ENCODE data around the gene CSRNP2. TPM values are rescaled to one million over a fixed set of nuclear protein-coding genes. Genes with fewer than 3 reads are reported as not detected.

Gene CSRNP2
- total and polyA plus RNA-seq, 2 donors (not counting 3 experiments of a cell fraction or from before 2014, with no cell fraction given) = 24.2 to 49.7 TPM

GRCh38 chr12:51012570-51013236 is 70.7 kb downstream of the CSRNP2 start:
- Histone ChIP-seq H3K9ac (replicated peaks; ENCODE audit: extremely low read depth, insufficient read depth, low read length) (no peak overlapping the region), H3K79me2 (ENCODE audit: control insufficient read depth, insufficient read depth, low read length) (peaks cover 30% of the 10 kb centered on the region), H2AFZ (ENCODE audit: low read depth, low read length) (no peak overlapping the region), H3K9me3 (replicated peaks; ENCODE audit: control insufficient read depth, insufficient read depth, low read length) (no peaks in the 10 kb centered on the region), H3K27me3 (ENCODE audit: control insufficient read depth in 2 of 2, insufficient read depth in 2 of 2, low read length in 2 of 2) (no peaks in the 10 kb centered on the region), H3K36me3 (ENCODE audit: control insufficient read depth in 2 of 2, extremely low read depth in 1 of 2, insufficient read depth in 2 of 2, low read length in 2 of 2) (no peaks in the 10 kb centered on the region), H3K9me1 (replicated peaks; ENCODE audit: control insufficient read depth, extremely low read depth, insufficient read depth, low read length) (no peaks in the 10 kb centered on the region), H3K4me1 (ENCODE audit: control insufficient read depth, extremely low read depth, insufficient read depth, low read length) (no peaks in the 10 kb centered on the region), H3K4me3 (replicated peaks in 1 of 3; ENCODE audit: insufficient read depth in 1 of 3, low read depth in 1 of 3, low read length in 3 of 3) (no peak overlapping the region), H3K27ac (ENCODE audit: insufficient read depth, low read depth, low read length) (no peak overlapping the region), H4K20me1 (replicated peaks; ENCODE audit: control insufficient read depth, extremely low read depth, insufficient read depth, low read length) (no peaks in the 10 kb centered on the region), H3K4me2 (ENCODE audit: insufficient read depth, low read length) (no peak overlapping the region)
- no TSS peak for BruUV-seq (replicated peaks)
- dilution Hi-C loops (cut with MboI; ENCODE audit: extremely low pct_ligation_motif_present, low sequenced_read_pairs) = no loop called here
- DNase-seq (ENCODE audit: low read depth, low spot score) (no peak), FAIRE-seq (no peak)
- intact Hi-C loops (cut with micrococcal nuclease) = no loop called here
- ChIA-PET CTCF (interaction anchor here (0.7 to 2.0 kb wide), 4 partner anchors 26 to 248 kb away, joined by 3 to 4 read pairs (median 4); no protein-coding TSS in a partner anchor), POLR2A (no interaction called here)
- TF ChIP-seq GATA2 (IDR thresholded peaks at IDR 0.05; ENCODE audit: insufficient read depth, insufficient read length, low read depth, low read length) (no peak), CTCF (IDR thresholded peaks at IDR 0.05; ENCODE audit: extremely low read depth in 1 of 2, insufficient read depth in 1 of 2, low read depth in 1 of 2, low read length in 2 of 2) (no peak)

- POLR2A ChIA-PET = no interaction called here
- dilution Hi-C loops (cut with MboI; ENCODE audit: extremely low pct_ligation_motif_present, low sequenced_read_pairs) = no loop called here
Observed at GRCh38 chr12:51011955-51012354, 71.4 kb downstream of the CSRNP2 start.

More at GRCh38 chr12:51011955-51012354, 71.4 kb downstream of the CSRNP2 start:
- Histone ChIP-seq H3K4me3 (replicated peaks in 1 of 3; ENCODE audit: insufficient read depth in 1 of 3, low read depth in 1 of 3, low read length in 3 of 3) (no peak overlapping the region), H3K27me3 (ENCODE audit: control insufficient read depth in 2 of 2, insufficient read depth in 2 of 2, low read length in 2 of 2) (no peaks in the 10 kb centered on the region), H3K36me3 (ENCODE audit: control insufficient read depth in 2 of 2, extremely low read depth in 1 of 2, insufficient read depth in 2 of 2, low read length in 2 of 2) (no peaks in the 10 kb centered on the region), H3K9ac (replicated peaks; ENCODE audit: extremely low read depth, insufficient read depth, low read length) (no peak overlapping the region), H3K4me1 (ENCODE audit: control insufficient read depth, extremely low read depth, insufficient read depth, low read length) (no peaks in the 10 kb centered on the region), H4K20me1 (replicated peaks; ENCODE audit: control insufficient read depth, extremely low read depth, insufficient read depth, low read length) (no peaks in the 10 kb centered on the region), H3K4me2 (ENCODE audit: insufficient read depth, low read length) (no peak overlapping the region), H3K27ac (ENCODE audit: insufficient read depth, low read depth, low read length) (no peak overlapping the region), H3K9me3 (replicated peaks; ENCODE audit: control insufficient read depth, insufficient read depth, low read length) (no peaks in the 10 kb centered on the region), H2AFZ (ENCODE audit: low read depth, low read length) (no peak overlapping the region), H3K79me2 (ENCODE audit: control insufficient read depth, insufficient read depth, low read length) (peaks cover 24% of the 10 kb centered on the region), H3K9me1 (replicated peaks; ENCODE audit: control insufficient read depth, extremely low read depth, insufficient read depth, low read length) (no peaks in the 10 kb centered on the region)
- FAIRE-seq = no peak
- intact Hi-C loops (cut with micrococcal nuclease) = no loop called here
- no TSS peak for BruUV-seq (replicated peaks)
- no peak for TF ChIP-seq POLR2A (IDR thresholded peaks at IDR 0.05; ENCODE audit: low read depth, low read length)
- TF ChIP-seq MAX (IDR thresholded peaks at IDR 0.05; ENCODE audit: insufficient read depth, insufficient read length) = no peak
- CTCF ChIA-PET = interaction anchor here (1.4 to 2.0 kb wide), 3 partner anchors 15 to 247 kb away, joined by 4 read pairs; partner anchors contain the start of gene SLC11A2
- no peak for DNase-seq (ENCODE audit: low read depth, low spot score)

Small RNAs within 50 kb of the gene (small RNA-seq; reads per million reads assigned to genes)
- not detected for gene RNU6-1273P (ENCODE audit: insufficient read depth, insufficient read length, low read depth, low replicate concordance)
- not detected for gene RNU6-87P (ENCODE audit: insufficient read depth, insufficient read length, low read depth, low replicate concordance)

Other genes with a start within 250 kb of the CSRNP2 start
- not detected in 2 replicates for gene TMPRSS12, start 240.7 kb downstream of the CSRNP2 start, total RNA-seq
- not detected in 2 replicates for gene TMPRSS12, start 240.7 kb downstream of the CSRNP2 start, polyA plus RNA-seq
- gene HIGD1C, start 131.1 kb downstream of the CSRNP2 start, total RNA-seq = not detected in 2 replicates
- not detected in 2 replicates for gene HIGD1C, start 131.1 kb downstream of the CSRNP2 start, polyA plus RNA-seq
- gene SLC11A2, start 57.2 kb downstream of the CSRNP2 start, total RNA-seq = 41.1 and 56.4 TPM in 2 replicates
- gene SLC11A2, start 57.2 kb downstream of the CSRNP2 start, polyA plus RNA-seq = 42.3 and 47.5 TPM in 2 replicates
- 33.8 and 38.9 TPM in 2 replicates for gene LETMD1, start 35.3 kb downstream of the CSRNP2 start, total RNA-seq
- gene LETMD1, start 35.3 kb downstream of the CSRNP2 start, polyA plus RNA-seq = 43.4 and 47.7 TPM in 2 replicates
- 24.9 and 28.6 TPM in 2 replicates for gene TFCP2, start 89.5 kb upstream of the CSRNP2 start, total RNA-seq
- 7.1 and 10.2 TPM in 2 replicates for gene TFCP2, start 89.5 kb upstream of the CSRNP2 start, polyA plus RNA-seq
- gene POU6F1, start 134.5 kb upstream of the CSRNP2 start, total RNA-seq = 14.4 and 17.5 TPM in 2 replicates
- gene POU6F1, start 134.5 kb upstream of the CSRNP2 start, polyA plus RNA-seq = 5.4 and 6.4 TPM in 2 replicates
- gene DAZAP2, start 155.2 kb upstream of the CSRNP2 start, total RNA-seq = 177 TPM in 2 replicates
- gene DAZAP2, start 155.2 kb upstream of the CSRNP2 start, polyA plus RNA-seq = 497 and 614 TPM in 2 replicates
- gene SMAGP, start 186.8 kb upstream of the CSRNP2 start, total RNA-seq = 26.2 and 29.1 TPM in 2 replicates
- gene SMAGP, start 186.8 kb upstream of the CSRNP2 start, polyA plus RNA-seq = 17.3 and 21.4 TPM in 2 replicates
- not detected in 2 replicates for gene BIN2, start 240.6 kb upstream of the CSRNP2 start, total RNA-seq
- gene BIN2, start 240.6 kb upstream of the CSRNP2 start, polyA plus RNA-seq = not detected in 2 replicates